ENCODE results near the gene PRKG1.

PRKG1 gene

DNA sequence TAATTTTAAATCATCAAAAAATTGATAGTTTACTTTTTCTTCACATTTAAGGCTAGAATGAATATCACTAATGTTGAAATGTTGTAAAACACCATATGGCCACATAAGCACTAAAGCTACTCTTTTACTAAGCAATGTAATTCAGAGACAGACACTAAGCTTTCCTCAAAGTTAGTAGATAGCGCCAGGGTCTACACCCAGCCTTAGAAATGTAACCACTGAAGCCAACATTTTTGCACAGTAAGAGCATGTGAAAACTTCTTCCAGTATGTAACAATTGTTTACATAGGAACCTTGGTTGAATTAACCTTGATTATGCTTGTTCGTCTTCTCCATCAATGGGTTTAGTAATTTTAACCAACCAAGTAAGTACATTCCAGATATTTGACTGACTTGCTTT lies 28.4 kb upstream of the PRKG1 start:
- TF ChIP-seq CTCF (IDR thresholded peaks at IDR 0.05; ENCODE audit: borderline replicate concordance, insufficient read depth, low read depth, low read length): no peak
- H3K4me3 ChIP-seq (ENCODE audit: low read depth, low read length): no peak overlapping the region

DNA sequence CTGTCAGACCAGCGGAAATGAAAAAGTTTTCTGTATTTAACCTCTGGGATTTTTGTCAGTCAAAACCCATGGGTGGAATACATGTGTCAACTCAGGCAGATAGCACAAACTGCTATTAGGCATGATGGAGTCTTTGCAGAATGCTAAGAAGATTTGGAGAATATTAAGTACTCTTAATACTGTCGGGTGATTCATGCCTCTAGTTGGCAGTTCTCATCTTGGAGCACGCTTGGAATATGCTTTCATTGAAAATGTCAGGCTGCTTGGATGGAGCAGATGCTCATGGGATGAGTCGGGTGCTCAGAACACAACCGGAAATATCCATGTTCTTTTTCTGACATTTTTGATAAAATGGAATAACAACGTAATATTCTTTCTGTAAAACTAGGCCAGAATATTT lies 27.6 kb upstream of the PRKG1 start:
- no peak overlapping the region for H3K4me3 ChIP-seq (ENCODE audit: low read depth, low read length)
- no peak for TF ChIP-seq CTCF (IDR thresholded peaks at IDR 0.05; ENCODE audit: borderline replicate concordance, insufficient read depth, low read depth, low read length)

DNA sequence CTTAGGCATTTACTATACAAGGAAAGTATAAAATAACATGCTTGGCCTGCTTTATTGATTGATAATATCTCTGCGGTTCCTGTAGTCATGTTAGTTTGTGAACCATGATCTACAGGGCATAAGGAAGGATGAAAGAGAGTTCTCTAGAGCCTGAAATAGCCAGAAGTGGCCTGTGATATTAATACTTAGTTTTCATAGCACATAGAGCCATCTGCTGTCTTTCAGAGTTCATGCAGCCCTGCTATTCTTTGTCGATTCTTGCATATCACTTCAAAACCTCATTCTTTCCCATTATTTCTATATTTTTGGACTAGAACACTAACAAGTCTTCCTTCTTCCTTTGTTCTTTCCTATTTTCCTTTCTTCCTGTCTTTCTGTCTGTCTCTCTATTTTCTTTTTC lies 26.4 kb upstream of the PRKG1 start:
- H3K4me3 ChIP-seq (ENCODE audit: low read depth, low read length): no peak overlapping the region
- no peak for TF ChIP-seq CTCF (IDR thresholded peaks at IDR 0.05; ENCODE audit: borderline replicate concordance, insufficient read depth, low read depth, low read length)

- no peak for TF ChIP-seq CTCF (IDR thresholded peaks at IDR 0.05; ENCODE audit: borderline replicate concordance, insufficient read depth, low read depth, low read length)
- no peak overlapping the region for H3K4me3 ChIP-seq (ENCODE audit: low read depth, low read length)
Measured at GRCh38 chr10:51048792-51049191, 25.5 kb upstream of the PRKG1 start.

DNA sequence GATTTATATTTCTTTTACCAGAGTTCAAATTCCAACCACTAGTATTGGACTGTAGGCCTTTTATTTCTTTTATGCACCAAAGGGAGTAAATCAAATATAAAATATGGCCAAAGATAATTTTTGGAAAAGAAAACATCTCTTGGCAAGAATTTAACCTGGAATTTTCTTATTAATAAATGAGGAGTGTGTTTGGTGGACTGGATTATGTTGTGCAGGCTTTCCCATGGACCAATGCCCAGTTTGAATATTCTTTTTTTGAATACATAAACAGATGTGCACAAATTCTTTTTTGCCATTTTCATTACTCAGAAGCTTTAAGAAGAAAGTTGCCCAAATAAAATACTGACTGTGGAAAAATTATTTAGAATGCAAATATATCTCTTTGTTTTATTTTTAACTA lies 22.1 kb upstream of the PRKG1 start:
- TF ChIP-seq CTCF (IDR thresholded peaks at IDR 0.05; ENCODE audit: borderline replicate concordance, insufficient read depth, low read depth, low read length): no peak
- no peak overlapping the region for H3K4me3 ChIP-seq (ENCODE audit: low read depth, low read length)

- H3K4me3 ChIP-seq (ENCODE audit: low read depth, low read length): no peak overlapping the region
- no peak for TF ChIP-seq CTCF (IDR thresholded peaks at IDR 0.05; ENCODE audit: borderline replicate concordance, insufficient read depth, low read depth, low read length)
Measured at GRCh38 chr10:51057925-51058324, 16.4 kb upstream of the PRKG1 start.

DNA sequence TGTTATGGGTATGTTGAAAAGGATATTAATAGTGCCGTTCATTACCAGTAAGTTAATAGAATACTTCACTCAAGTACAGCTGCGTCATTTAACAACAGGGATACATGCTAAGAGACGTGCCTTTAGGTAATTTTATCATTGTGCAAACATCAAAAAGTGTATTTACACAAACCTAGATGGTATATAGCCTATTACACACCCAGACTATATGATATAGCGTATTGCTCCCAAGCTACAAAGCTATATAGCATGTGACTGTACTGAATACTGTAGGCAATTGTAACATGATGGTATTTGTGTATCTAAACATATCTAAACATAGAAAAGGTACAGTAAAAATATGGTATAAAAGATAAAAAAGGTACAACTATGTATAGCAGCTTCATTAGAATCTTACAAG lies 11.1 kb upstream of the PRKG1 start:
- no peak overlapping the region for H3K4me3 ChIP-seq (ENCODE audit: low read depth, low read length)
- no peak for TF ChIP-seq CTCF (IDR thresholded peaks at IDR 0.05; ENCODE audit: borderline replicate concordance, insufficient read depth, low read depth, low read length)
